ENCODE results near the gene RSU1. TPM values are rescaled to one million over a fixed set of nuclear protein-coding genes. Genes with fewer than 3 reads are reported as not detected.

RSU1 gene
- total RNA-seq, 1 donor from 2014 or later = 47.4 TPM

- no peak overlapping the region for H3K27ac Mint-ChIP-seq
- intact Hi-C loops (cut with micrococcal nuclease) = no loop called here
- DNase-seq = no peak
- no peak overlapping the region for H3K4me3 Mint-ChIP-seq
- H3K9me3 Mint-ChIP-seq = no peaks in the 10 kb centered on the region
- H3K4me1 Mint-ChIP-seq = no peaks in the 10 kb centered on the region
- peaks cover 7% of the 10 kb centered on the region for H3K36me3 Mint-ChIP-seq (ENCODE audit: low read depth)
- no peaks in the 10 kb centered on the region for H3K27me3 Mint-ChIP-seq
Observed at GRCh38 chr10:16689696-16690095, 127.5 kb downstream of the RSU1 start.

- Mint-ChIP-seq H3K4me3 (no peak overlapping the region), H3K4me1 (no peaks in the 10 kb centered on the region), H3K9me3 (no peaks in the 10 kb centered on the region), H3K27ac (no peak overlapping the region), H3K27me3 (no peaks in the 10 kb centered on the region), H3K36me3 (ENCODE audit: low read depth) (peaks cover 7% of the 10 kb centered on the region)
- intact Hi-C loops (cut with micrococcal nuclease) = no loop called here
- no peak for DNase-seq
Observed at GRCh38 chr10:16689227-16689626, 128.0 kb downstream of the RSU1 start.

- Mint-ChIP-seq H3K27ac (no peak overlapping the region), H3K4me1 (no peaks in the 10 kb centered on the region), H3K27me3 (no peaks in the 10 kb centered on the region), H3K36me3 (ENCODE audit: low read depth) (peaks cover 5% of the 10 kb centered on the region), H3K9me3 (no peaks in the 10 kb centered on the region), H3K4me3 (no peak overlapping the region)
- intact Hi-C loops (cut with micrococcal nuclease) = no loop called here
- no peak for DNase-seq
Observed at GRCh38 chr10:16686054-16686902, 130.9 kb downstream of the RSU1 start.

- intact Hi-C loops (cut with micrococcal nuclease) = no loop called here
Observed at GRCh38 chr10:16685551-16685950, 131.7 kb downstream of the RSU1 start.

GRCh38 chr10:16681521-16681920 is 135.7 kb downstream of the RSU1 start:
- Mint-ChIP-seq H3K4me3 (no peak overlapping the region), H3K36me3 (ENCODE audit: low read depth) (peaks cover 5% of the 10 kb centered on the region), H3K27me3 (no peaks in the 10 kb centered on the region), H3K4me1 (no peaks in the 10 kb centered on the region), H3K27ac (no peak overlapping the region), H3K9me3 (no peaks in the 10 kb centered on the region)
- intact Hi-C loops (cut with micrococcal nuclease) = no loop called here
- DNase-seq = no peak

More at GRCh38 chr10:16685551-16685950, 131.7 kb downstream of the RSU1 start:
- DNase-seq = no peak
- Mint-ChIP-seq H3K4me3 (no peak overlapping the region), H3K27ac (no peak overlapping the region), H3K27me3 (no peaks in the 10 kb centered on the region), H3K9me3 (no peaks in the 10 kb centered on the region), H3K4me1 (no peaks in the 10 kb centered on the region), H3K36me3 (ENCODE audit: low read depth) (peaks cover 3% of the 10 kb centered on the region)

- no peaks in the 10 kb centered on the region for H3K4me1 Mint-ChIP-seq
- H3K36me3 Mint-ChIP-seq (ENCODE audit: low read depth) = peaks cover 5% of the 10 kb centered on the region
- H3K4me3 Mint-ChIP-seq = no peak overlapping the region
- intact Hi-C loops (cut with micrococcal nuclease) = no loop called here
- no peak for DNase-seq
- no peaks in the 10 kb centered on the region for H3K27me3 Mint-ChIP-seq
- H3K27ac Mint-ChIP-seq = no peak overlapping the region
- H3K9me3 Mint-ChIP-seq = no peaks in the 10 kb centered on the region
Observed at GRCh38 chr10:16679511-16679910, 137.7 kb downstream of the RSU1 start.

GRCh38 chr10:16675334-16675733 is 141.9 kb downstream of the RSU1 start:
- H3K9me3 Mint-ChIP-seq = peaks cover 3% of the 10 kb centered on the region
- DNase-seq = no peak
- H3K36me3 Mint-ChIP-seq (ENCODE audit: low read depth) = peaks cover 9% of the 10 kb centered on the region
- H3K4me3 Mint-ChIP-seq = no peak overlapping the region
- no peak overlapping the region for H3K27ac Mint-ChIP-seq
- intact Hi-C loops (cut with micrococcal nuclease) = no loop called here
- H3K4me1 Mint-ChIP-seq = no peaks in the 10 kb centered on the region
- no peaks in the 10 kb centered on the region for H3K27me3 Mint-ChIP-seq

GRCh38 chr10:16674147-16674703 is 143.0 kb downstream of the RSU1 start:
- intact Hi-C loops (cut with micrococcal nuclease) = no loop called here
- Mint-ChIP-seq H3K27ac (no peak overlapping the region), H3K9me3 (peaks cover 3% of the 10 kb centered on the region), H3K4me1 (no peaks in the 10 kb centered on the region), H3K36me3 (ENCODE audit: low read depth) (peaks cover 7% of the 10 kb centered on the region), H3K4me3 (no peak overlapping the region), H3K27me3 (no peaks in the 10 kb centered on the region)
- DNase-seq = no peak

GRCh38 chr10:16673443-16673842 is 143.8 kb downstream of the RSU1 start:
- peaks cover 7% of the 10 kb centered on the region for H3K36me3 Mint-ChIP-seq (ENCODE audit: low read depth)
- peaks cover 3% of the 10 kb centered on the region for H3K9me3 Mint-ChIP-seq
- no peak overlapping the region for H3K4me3 Mint-ChIP-seq
- intact Hi-C loops (cut with micrococcal nuclease) = no loop called here
- H3K27me3 Mint-ChIP-seq = no peaks in the 10 kb centered on the region
- DNase-seq = no peak
- H3K27ac Mint-ChIP-seq = no peak overlapping the region
- H3K4me1 Mint-ChIP-seq = peaks cover 2% of the 10 kb centered on the region

- Mint-ChIP-seq H3K4me3 (no peak overlapping the region), H3K4me1 (peaks cover 10% of the 10 kb centered on the region), H3K27me3 (no peaks in the 10 kb centered on the region), H3K9me3 (no peaks in the 10 kb centered on the region), H3K36me3 (ENCODE audit: low read depth) (no peaks in the 10 kb centered on the region), H3K27ac (no peak overlapping the region)
- DNase-seq = no peak
- intact Hi-C loops (cut with micrococcal nuclease) = no loop called here
Observed at GRCh38 chr10:16663444-16663843, 153.8 kb downstream of the RSU1 start.

- intact Hi-C loops (cut with micrococcal nuclease) = no loop called here
- H3K9me3 Mint-ChIP-seq = no peaks in the 10 kb centered on the region
- H3K4me3 Mint-ChIP-seq = no peak overlapping the region
- H3K27ac Mint-ChIP-seq = no peak overlapping the region
- H3K4me1 Mint-ChIP-seq = peaks cover 10% of the 10 kb centered on the region
- H3K36me3 Mint-ChIP-seq (ENCODE audit: low read depth) = no peaks in the 10 kb centered on the region
- no peak for DNase-seq
- no peaks in the 10 kb centered on the region for H3K27me3 Mint-ChIP-seq
Observed at GRCh38 chr10:16662923-16663322, 154.3 kb downstream of the RSU1 start.

- Mint-ChIP-seq H3K27ac (no peak overlapping the region), H3K27me3 (no peaks in the 10 kb centered on the region), H3K4me1 (peaks cover 19% of the 10 kb centered on the region), H3K36me3 (ENCODE audit: low read depth) (no peaks in the 10 kb centered on the region), H3K4me3 (no peak overlapping the region), H3K9me3 (no peaks in the 10 kb centered on the region)
- intact Hi-C loops (cut with micrococcal nuclease) = no loop called here
- DNase-seq = no peak
Observed at GRCh38 chr10:16656895-16657294, 160.3 kb downstream of the RSU1 start.

GRCh38 chr10:16653224-16653623 is 164.0 kb downstream of the RSU1 start:
- Mint-ChIP-seq H3K36me3 (ENCODE audit: low read depth) (peaks cover 2% of the 10 kb centered on the region), H3K27ac (peak overlapping the region; percentile 17), H3K27me3 (no peaks in the 10 kb centered on the region), H3K9me3 (no peaks in the 10 kb centered on the region), H3K4me1 (peaks cover 11% of the 10 kb centered on the region), H3K4me3 (no peak overlapping the region)
- intact Hi-C loops (cut with micrococcal nuclease) = loop anchor here (5.0 kb wide), 1 partner anchor 124 kb away; no protein-coding TSS in a partner anchor
- no peak for DNase-seq

- Mint-ChIP-seq H3K9me3 (no peaks in the 10 kb centered on the region), H3K27ac (no peak overlapping the region), H3K4me3 (no peak overlapping the region), H3K27me3 (no peaks in the 10 kb centered on the region), H3K4me1 (peaks cover 16% of the 10 kb centered on the region), H3K36me3 (ENCODE audit: low read depth) (peaks cover 3% of the 10 kb centered on the region)
- no peak for DNase-seq
- intact Hi-C loops (cut with micrococcal nuclease) = loop anchor here (5.0 kb wide), 1 partner anchor 125 kb away; no protein-coding TSS in a partner anchor
Observed at GRCh38 chr10:16652154-16652553, 165.1 kb downstream of the RSU1 start.

Data from activated CD4-positive, alpha-beta T cell treated with anti-CD3 and anti-CD28 coated beads, Interleukin-2, amount 10 ng/mL, durations not matched to agents 24 days and 14 days (primary cell).